ENCODE measurements around the gene ZNF107. TPM values are rescaled to one million over a fixed set of nuclear protein-coding genes. Genes with fewer than 3 reads are reported as not detected.

The ZNF107 gene
- total RNA-seq, 4 donors from 2014 or later = 3.6 to 9.0 (median 6.4) TPM

DNA sequence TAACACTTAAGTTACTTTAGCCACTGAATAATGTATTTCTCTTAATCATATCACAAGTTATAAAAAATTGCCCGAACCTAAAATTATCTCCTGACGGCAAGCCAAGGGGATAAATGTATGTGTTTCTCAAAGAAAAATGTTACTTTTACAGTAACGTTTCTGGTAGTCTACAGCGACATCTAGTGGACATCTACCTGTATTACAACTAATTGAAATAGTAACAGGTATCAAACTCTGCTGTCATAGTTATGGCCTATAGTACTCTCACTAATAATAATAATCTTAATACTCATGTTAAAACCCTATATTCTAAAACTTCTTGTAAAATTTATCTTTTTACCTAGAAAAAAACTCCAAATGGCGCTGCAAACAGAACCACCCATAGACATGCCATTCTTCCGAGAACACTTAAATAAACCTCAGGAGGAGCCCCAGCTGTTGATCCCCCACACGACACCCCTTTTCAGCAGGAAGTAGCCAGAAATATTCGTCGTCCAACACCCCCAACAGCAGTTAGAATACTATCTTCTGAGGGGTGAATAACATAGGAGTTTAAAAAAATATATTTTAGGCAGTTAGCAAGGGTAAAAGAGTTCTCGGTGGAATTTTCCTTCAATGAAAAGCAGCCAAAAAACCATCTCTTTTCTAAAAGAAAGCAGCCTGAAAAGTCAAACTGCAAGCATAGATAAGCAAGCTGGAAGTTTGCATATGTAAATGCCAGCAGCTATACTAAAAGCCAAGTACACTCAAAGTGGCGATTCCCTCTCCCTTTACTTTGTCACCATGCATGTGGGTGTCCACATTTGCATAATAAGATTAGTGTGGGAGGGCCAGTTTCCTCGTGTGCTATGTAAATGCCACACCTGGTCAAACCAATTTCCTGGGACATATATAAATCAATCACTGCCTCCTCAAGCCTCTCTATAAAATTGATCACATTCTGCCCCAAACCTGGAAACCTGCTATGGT, 40.5 kb upstream of the ZNF107 start:
- Histone ChIP-seq H3K4me1 (no peaks in the 10 kb centered on the region), H3K27me3 (no peaks in the 10 kb centered on the region), H3K9me3 (peaks cover 0 to 9% (median 2%) of the 10 kb centered on the region in 4 donors), H3K27ac (no peak overlapping the region), H3K36me3 (no peaks in the 10 kb centered on the region), H3K4me3 (no peak overlapping the region)
- TF ChIP-seq, protein P1, sequence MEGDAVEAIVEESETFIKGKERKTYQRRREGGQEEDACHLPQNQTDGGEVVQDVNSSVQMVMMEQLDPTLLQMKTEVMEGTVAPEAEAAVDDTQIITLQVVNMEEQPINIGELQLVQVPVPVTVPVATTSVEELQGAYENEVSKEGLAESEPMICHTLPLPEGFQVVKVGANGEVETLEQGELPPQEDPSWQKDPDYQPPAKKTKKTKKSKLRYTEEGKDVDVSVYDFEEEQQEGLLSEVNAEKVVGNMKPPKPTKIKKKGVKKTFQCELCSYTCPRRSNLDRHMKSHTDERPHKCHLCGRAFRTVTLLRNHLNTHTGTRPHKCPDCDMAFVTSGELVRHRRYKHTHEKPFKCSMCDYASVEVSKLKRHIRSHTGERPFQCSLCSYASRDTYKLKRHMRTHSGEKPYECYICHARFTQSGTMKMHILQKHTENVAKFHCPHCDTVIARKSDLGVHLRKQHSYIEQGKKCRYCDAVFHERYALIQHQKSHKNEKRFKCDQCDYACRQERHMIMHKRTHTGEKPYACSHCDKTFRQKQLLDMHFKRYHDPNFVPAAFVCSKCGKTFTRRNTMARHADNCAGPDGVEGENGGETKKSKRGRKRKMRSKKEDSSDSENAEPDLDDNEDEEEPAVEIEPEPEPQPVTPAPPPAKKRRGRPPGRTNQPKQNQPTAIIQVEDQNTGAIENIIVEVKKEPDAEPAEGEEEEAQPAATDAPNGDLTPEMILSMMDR (IDR thresholded peaks at IDR 0.05) = peak; percentile 49 to 72 (median 60)
- TF ChIP-seq POLR2A (IDR thresholded peaks at IDR 0.05) = no peak
- DNase-seq (ENCODE audit: low spot score in 2 of 2) = no peak
- 22 to 26% methylated on average over 12 of the region's 12 CpGs for WGBS, 2 donors

DNA sequence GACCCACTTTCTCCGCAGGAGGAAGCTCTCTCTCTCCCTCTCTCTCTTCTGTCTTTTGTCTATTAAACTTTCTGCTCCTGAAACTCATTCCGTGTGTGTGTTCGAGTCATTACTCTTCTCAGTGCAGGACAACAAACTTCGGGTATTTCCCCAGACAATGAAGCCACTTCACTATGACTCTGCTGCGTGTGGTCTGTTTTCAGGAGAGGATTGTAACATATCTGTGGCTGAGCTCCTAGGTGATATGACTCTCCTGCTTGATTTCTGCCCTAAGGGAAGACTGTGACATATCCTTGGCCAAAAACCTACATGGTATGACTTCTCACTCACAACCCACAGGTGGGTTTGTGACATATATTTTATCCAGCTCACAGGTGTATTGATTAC, 39.9 kb upstream of the ZNF107 start:
- Histone ChIP-seq H3K9me3 (peaks cover 0 to 3% (median under 1%) of the 10 kb centered on the region in 4 donors), H3K4me3 (no peak overlapping the region), H3K36me3 (no peaks in the 10 kb centered on the region), H3K27me3 (no peaks in the 10 kb centered on the region), H3K4me1 (no peaks in the 10 kb centered on the region), H3K27ac (no peak overlapping the region)
- no peak for DNase-seq (ENCODE audit: low spot score in 2 of 2)
- TF ChIP-seq EP300 (IDR thresholded peaks at IDR 0.05) = no peak
- TF ChIP-seq, protein P1 (IDR thresholded peaks at IDR 0.05) = no peak
- TF ChIP-seq POLR2A (IDR thresholded peaks at IDR 0.05) = no peak
- 61 to 62% methylated on average over 5 of the region's 5 CpGs for WGBS, 2 donors

DNA sequence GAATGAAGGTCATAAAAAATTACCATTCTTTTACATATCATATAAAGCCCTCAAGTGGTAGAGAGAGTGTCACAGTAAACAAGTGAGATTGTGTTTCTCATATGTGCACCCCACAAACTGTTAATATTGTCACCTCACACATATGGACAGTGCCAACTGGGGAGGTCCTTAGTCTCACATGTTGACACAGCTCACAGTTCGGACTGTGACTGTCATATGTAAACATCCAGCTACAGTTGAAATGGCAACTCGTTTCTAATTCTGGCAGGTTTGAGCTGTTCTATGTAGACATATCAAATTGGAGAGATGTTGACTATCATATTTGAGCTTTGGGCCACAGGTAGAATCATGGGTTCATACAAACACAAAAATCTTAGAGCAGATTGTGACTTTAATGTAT, 39.4 kb upstream of the ZNF107 start:
- 53 to 75% methylated on average over 2 of the region's 2 CpGs for WGBS, 2 donors
- DNase-seq (ENCODE audit: low spot score in 2 of 2) = no peak

DNA sequence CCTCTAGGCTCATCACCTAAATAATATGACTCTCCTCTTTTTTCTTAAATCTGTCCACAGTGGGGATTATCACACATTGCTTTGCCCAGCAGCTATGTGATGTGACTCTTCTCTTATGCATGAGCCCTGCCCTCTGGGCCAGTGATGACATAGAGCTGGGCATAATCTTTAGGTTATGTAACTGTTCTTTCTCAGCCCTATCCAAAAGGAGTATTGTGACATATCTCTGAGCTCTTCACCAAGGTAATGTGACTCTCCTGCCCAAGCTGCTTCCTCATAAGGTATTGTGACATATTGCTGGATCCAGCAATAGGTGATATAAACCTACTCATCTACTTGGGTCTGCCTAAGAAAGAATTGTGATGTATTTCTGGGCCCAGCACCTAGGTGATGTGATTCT, 37.7 kb upstream of the ZNF107 start:
- H3K4me1 ChIP-seq = no peaks in the 10 kb centered on the region
- H3K27me3 ChIP-seq = no peaks in the 10 kb centered on the region
- TF ChIP-seq, protein P1 (IDR thresholded peaks at IDR 0.05) = no peak
- no peak for TF ChIP-seq EP300 (IDR thresholded peaks at IDR 0.05)
- no peaks in the 10 kb centered on the region for H3K36me3 ChIP-seq
- no peak overlapping the region for H3K27ac ChIP-seq
- H3K4me3 ChIP-seq = no peak overlapping the region
- no peak for DNase-seq (ENCODE audit: low spot score in 2 of 2)
- H3K9me3 ChIP-seq = no peaks in the 10 kb centered on the region

More for the DNA sequence above, 39.4 kb upstream of the ZNF107 start:
- Histone ChIP-seq H3K9me3 (no peaks in the 10 kb centered on the region), H3K4me3 (no peak overlapping the region), H3K27me3 (no peaks in the 10 kb centered on the region), H3K27ac (no peak overlapping the region), H3K36me3 (no peaks in the 10 kb centered on the region), H3K4me1 (no peaks in the 10 kb centered on the region)
- no peak for TF ChIP-seq EP300 (IDR thresholded peaks at IDR 0.05)
- TF ChIP-seq, protein P1 (IDR thresholded peaks at IDR 0.05) = no peak
- no peak for TF ChIP-seq POLR2A (IDR thresholded peaks at IDR 0.05)

DNA sequence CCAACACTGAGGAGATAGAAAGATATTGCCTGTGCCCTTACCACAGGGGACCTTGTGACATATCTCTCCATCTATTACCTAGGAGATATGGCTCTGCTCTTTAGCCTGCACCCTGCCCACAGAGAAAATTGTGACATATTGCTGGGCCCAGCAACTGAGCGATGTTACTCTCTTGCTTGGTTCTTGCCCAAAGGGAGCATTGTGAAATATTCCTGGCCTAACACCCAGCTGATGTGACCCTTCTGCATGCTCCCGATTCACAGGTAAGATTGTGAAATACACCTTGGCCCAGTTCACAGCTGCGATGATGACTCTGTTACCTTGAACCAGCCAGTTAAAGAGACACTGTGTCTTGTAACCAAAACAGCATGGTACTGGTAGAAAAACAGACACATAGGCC, 37.2 kb upstream of the ZNF107 start:
- 82 to 86% methylated on average over 3 of the region's 3 CpGs for WGBS, 2 donors
- no peak for DNase-seq (ENCODE audit: low spot score in 2 of 2)
- no peak overlapping the region for H3K4me3 ChIP-seq
- H3K4me1 ChIP-seq = no peaks in the 10 kb centered on the region
- H3K27me3 ChIP-seq = no peaks in the 10 kb centered on the region
- no peaks in the 10 kb centered on the region for H3K36me3 ChIP-seq
- no peaks in the 10 kb centered on the region for H3K9me3 ChIP-seq
- H3K27ac ChIP-seq = no peak overlapping the region
- TF ChIP-seq POLR2A (IDR thresholded peaks at IDR 0.05) = no peak
- TF ChIP-seq EP300 (IDR thresholded peaks at IDR 0.05) = no peak
- TF ChIP-seq, protein P1 (IDR thresholded peaks at IDR 0.05) = no peak

All from tibial nerve (tissue), 4 donors.